OCI-LY7 (cell line): ENCODE results near the gene SORD. TPM values are rescaled to one million over a fixed set of nuclear protein-coding genes. Genes with fewer than 3 reads are reported as not detected.

Experiments
- BruUV-seq: library from RNA; stranded (reverse); fragments of 400-500 nt; replicated peaks from 2 replicates; lab custom pipeline; 2021; lab: Mats Ljungman, UMichigan
- CTCF ChIA-PET: fragments of 300-600 bp; sonication (Branson Sonifier 250); formaldehyde crosslinking; loops from one replicate; lab custom pipeline; 2022; ENCODE audit warnings: antibody characterized with exemption; ENCODE audit not compliant: unreplicated experiment; lab: Charles Lee
- POLR2A ChIA-PET: fragments of 300-600 bp; sonication (Branson Sonifier 250); formaldehyde crosslinking; loops from one replicate; lab custom pipeline; 2022; ENCODE audit warnings: antibody characterized with exemption; lab: Charles Lee
- DNase-seq: peaks from one replicate; pipeline ENCODE4 v3.0.0-alpha.2; 2015; ENCODE audit warnings: low spot score
- H2AFZ ChIP-seq: fragments of 200-600 bp; sonication (generic), shearing (Covaris generic); 2 replicates; pipeline ENCODE4 v1.6.1; 2014; ENCODE audit warnings: mild to moderate bottlenecking, antibody characterized with exemption, low read length, moderate library complexity
- H3K27ac ChIP-seq: fragments of 200-600 bp; sonication (generic); 2 replicates; pipeline ENCODE4 v1.5.1; 2014; ENCODE audit warnings: mixed run types, low read depth, mild to moderate bottlenecking, moderate library complexity, low read length, inconsistent platforms; ENCODE audit not compliant: poor library complexity, severe bottlenecking
- H3K36me3 ChIP-seq: fragments of 200-600 bp; sonication (generic); 2 replicates; pipeline ENCODE4 v1.6.1; 2014; ENCODE audit warnings: mild to moderate bottlenecking, antibody characterized with exemption, low read length, moderate library complexity, mixed read lengths; ENCODE audit not compliant: insufficient read depth
- H3K4me1 ChIP-seq: fragments of 200-600 bp; sonication (generic); 2 replicates; pipeline ENCODE4 v1.5.1; 2014; ENCODE audit warnings: mild to moderate bottlenecking, low read length; ENCODE audit not compliant: insufficient read depth, poor library complexity, severe bottlenecking
- H3K4me2 ChIP-seq: fragments of 200-600 bp; sonication (generic); 2 replicates; pipeline ENCODE4 v1.6.1; 2014; ENCODE audit warnings: mild to moderate bottlenecking, low read length
- H3K4me3 ChIP-seq: fragments of 200-600 bp; sonication (generic); 2 replicates; pipeline ENCODE4 v1.5.1; 2014; ENCODE audit warnings: mild to moderate bottlenecking, low read depth, low read length; ENCODE audit not compliant: poor library complexity, severe bottlenecking
- H3K79me2 ChIP-seq: fragments of 200-600 bp; sonication (generic); 2 replicates; pipeline ENCODE4 v1.6.1; 2016; ENCODE audit warnings: low read depth, mild to moderate bottlenecking, low read length, moderate library complexity, mixed read lengths; ENCODE audit not compliant: insufficient read depth
- H3K9me2 ChIP-seq: fragments of 200-600 bp; sonication (generic); 2 replicates; pipeline ENCODE4 v1.6.1; 2016; ENCODE audit warnings: mild to moderate bottlenecking, low read length, mixed read lengths; ENCODE audit not compliant: insufficient read depth
- H3K9me3 ChIP-seq: fragments of 200-600 bp; sonication (generic); 2 replicates; pipeline ENCODE4 v1.6.1; 2014; ENCODE audit warnings: mild to moderate bottlenecking, mixed run types, low read length, mixed read lengths
- H4K20me1 ChIP-seq: fragments of 200-600 bp; sonication (generic); 2 replicates; pipeline ENCODE4 v1.6.1; 2014; ENCODE audit warnings: mild to moderate bottlenecking, antibody characterized with exemption, low read length, moderate library complexity, mixed read lengths; ENCODE audit not compliant: insufficient read depth
- CTCF ChIP-seq: fragments of 200-600 bp; sonication (generic); conservative IDR thresholded peaks from 2 replicates; pipeline ENCODE4 v1.5.1; 2014; ENCODE audit warnings: mild to moderate bottlenecking, antibody characterized with exemption, low read length, moderate library complexity, mixed read lengths
- EZH2phosphoT487 ChIP-seq: fragments of 200-600 bp; sonication (generic); IDR thresholded peaks from 2 replicates; pipeline ENCODE4 v1.6.1; 2018; ENCODE audit warnings: low read depth, borderline replicate concordance, mild to moderate bottlenecking, mixed run types, antibody characterized with exemption, low read length, moderate library complexity, mixed read lengths
- intact Hi-C: fragments of 100-400 bp; cut with micrococcal nuclease; formaldehyde crosslinking; loops from one replicate; pipeline ENCODE4 v1.10.0; 2022; ENCODE audit not compliant: unreplicated experiment
- total RNA-seq, 2 experiments: library from RNA; depleted of rRNA in 1 of 2; stranded (reverse); fragments of >200 nt in 1 of 2; shearing (Covaris generic) in 1 of 2; gene quantifications; 2 replicates each; pipeline ENCODE4 v1.2.3, GENCODE V29; 2014 to 2022

Gene SORD
- total RNA-seq, 2 experiments from 2014 or later: 10.4 to 17.8 TPM

GRCh38 chr15:45118996-45119395, 96.0 kb downstream of the SORD start:
- H3K9me3 ChIP-seq: no peaks in the 10 kb centered on the region
- H4K20me1 ChIP-seq: no peaks in the 10 kb centered on the region
- no peak overlapping the region for H3K4me2 ChIP-seq
- no peak overlapping the region for H2AFZ ChIP-seq
- intact Hi-C loops: no loop called here
- H3K36me3 ChIP-seq: no peaks in the 10 kb centered on the region
- POLR2A ChIA-PET: interaction anchor here (1.0 kb wide), 1 partner anchor 263 kb away, joined by 3 read pairs; no protein-coding TSS in a partner anchor
- TF ChIP-seq CTCF: no peak
- no peak for TF ChIP-seq EZH2phosphoT487
- CTCF ChIA-PET: interaction anchor here (0.8 to 0.9 kb wide), 2 partner anchors 9 to 14 kb away, joined by 3 to 6 read pairs; no protein-coding TSS in a partner anchor
- H3K4me1 ChIP-seq: no peaks in the 10 kb centered on the region
- H3K4me3 ChIP-seq: no peak overlapping the region
- DNase-seq: no peak
- H3K79me2 ChIP-seq: no peaks in the 10 kb centered on the region
- no peaks in the 10 kb centered on the region for H3K9me2 ChIP-seq
- no TSS peak for BruUV-seq
- H3K27ac ChIP-seq: no peak overlapping the region

- intact Hi-C loops: no loop called here
- no peaks in the 10 kb centered on the region for H3K9me3 ChIP-seq
- no peaks in the 10 kb centered on the region for H3K9me2 ChIP-seq
- H2AFZ ChIP-seq: no peak overlapping the region
- H3K79me2 ChIP-seq: no peaks in the 10 kb centered on the region
- no peak overlapping the region for H3K4me2 ChIP-seq
- CTCF ChIA-PET: no interaction called here
- no peaks in the 10 kb centered on the region for H4K20me1 ChIP-seq
- no peak overlapping the region for H3K4me3 ChIP-seq
- no peak for TF ChIP-seq CTCF
- TF ChIP-seq EZH2phosphoT487: no peak
- no peak for DNase-seq
- H3K4me1 ChIP-seq: no peaks in the 10 kb centered on the region
- H3K27ac ChIP-seq: no peak overlapping the region
- no peaks in the 10 kb centered on the region for H3K36me3 ChIP-seq
- BruUV-seq: no TSS peak
- POLR2A ChIA-PET: interaction anchor here (0.9 kb wide), 1 partner anchor 170 kb away, joined by 3 read pairs; no protein-coding TSS in a partner anchor
Observed at GRCh38 chr15:45120081-45120972, 97.3 kb downstream of the SORD start.

GRCh38 chr15:45121020-45121419, 98.0 kb downstream of the SORD start:
- Histone ChIP-seq H3K4me1 (no peaks in the 10 kb centered on the region), H3K9me3 (no peaks in the 10 kb centered on the region), H3K79me2 (no peaks in the 10 kb centered on the region), H2AFZ (no peak overlapping the region), H3K36me3 (no peaks in the 10 kb centered on the region), H3K9me2 (no peaks in the 10 kb centered on the region), H3K4me3 (no peak overlapping the region), H3K27ac (no peak overlapping the region), H4K20me1 (no peaks in the 10 kb centered on the region), H3K4me2 (no peak overlapping the region)
- BruUV-seq: no TSS peak
- no peak for DNase-seq
- no peak for TF ChIP-seq CTCF
- no peak for TF ChIP-seq EZH2phosphoT487
- POLR2A ChIA-PET: interaction anchor here (0.9 kb wide), 1 partner anchor 171 kb away, joined by 3 read pairs; no protein-coding TSS in a partner anchor
- intact Hi-C loops: no loop called here
- CTCF ChIA-PET: no interaction called here
